ENCODE data around the gene AMOTL2.

DNA sequence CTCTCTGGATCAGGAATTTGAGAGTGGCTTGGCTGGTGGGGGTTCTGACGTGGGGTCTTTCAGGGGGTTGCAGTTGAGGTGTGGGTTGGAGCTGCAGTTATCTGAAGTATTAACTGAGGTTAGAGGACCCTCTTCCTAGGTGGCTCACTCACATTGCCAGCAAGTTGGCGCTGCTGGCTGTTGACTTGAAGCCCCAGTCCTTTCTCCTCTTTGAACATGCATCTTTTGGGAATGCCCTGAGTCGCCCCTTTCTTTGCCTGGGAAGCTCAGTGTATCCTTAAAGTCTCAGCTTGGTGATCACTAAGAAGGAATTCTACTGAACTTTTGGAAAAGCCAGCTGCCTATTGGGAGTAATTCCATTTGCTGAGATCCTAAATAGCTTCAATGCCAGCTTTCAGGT is 13.0 kb upstream of the AMOTL2 start:
- no peak for TF ChIP-seq POLR2A (IDR thresholded peaks at IDR 0.05)
- TF ChIP-seq, protein P1, sequence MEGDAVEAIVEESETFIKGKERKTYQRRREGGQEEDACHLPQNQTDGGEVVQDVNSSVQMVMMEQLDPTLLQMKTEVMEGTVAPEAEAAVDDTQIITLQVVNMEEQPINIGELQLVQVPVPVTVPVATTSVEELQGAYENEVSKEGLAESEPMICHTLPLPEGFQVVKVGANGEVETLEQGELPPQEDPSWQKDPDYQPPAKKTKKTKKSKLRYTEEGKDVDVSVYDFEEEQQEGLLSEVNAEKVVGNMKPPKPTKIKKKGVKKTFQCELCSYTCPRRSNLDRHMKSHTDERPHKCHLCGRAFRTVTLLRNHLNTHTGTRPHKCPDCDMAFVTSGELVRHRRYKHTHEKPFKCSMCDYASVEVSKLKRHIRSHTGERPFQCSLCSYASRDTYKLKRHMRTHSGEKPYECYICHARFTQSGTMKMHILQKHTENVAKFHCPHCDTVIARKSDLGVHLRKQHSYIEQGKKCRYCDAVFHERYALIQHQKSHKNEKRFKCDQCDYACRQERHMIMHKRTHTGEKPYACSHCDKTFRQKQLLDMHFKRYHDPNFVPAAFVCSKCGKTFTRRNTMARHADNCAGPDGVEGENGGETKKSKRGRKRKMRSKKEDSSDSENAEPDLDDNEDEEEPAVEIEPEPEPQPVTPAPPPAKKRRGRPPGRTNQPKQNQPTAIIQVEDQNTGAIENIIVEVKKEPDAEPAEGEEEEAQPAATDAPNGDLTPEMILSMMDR (IDR thresholded peaks at IDR 0.05), result no peak

Data from esophagus squamous epithelium (tissue), 4 donors.